ENCODE results near the gene HOXA11.

HOXA11 gene

DNA sequence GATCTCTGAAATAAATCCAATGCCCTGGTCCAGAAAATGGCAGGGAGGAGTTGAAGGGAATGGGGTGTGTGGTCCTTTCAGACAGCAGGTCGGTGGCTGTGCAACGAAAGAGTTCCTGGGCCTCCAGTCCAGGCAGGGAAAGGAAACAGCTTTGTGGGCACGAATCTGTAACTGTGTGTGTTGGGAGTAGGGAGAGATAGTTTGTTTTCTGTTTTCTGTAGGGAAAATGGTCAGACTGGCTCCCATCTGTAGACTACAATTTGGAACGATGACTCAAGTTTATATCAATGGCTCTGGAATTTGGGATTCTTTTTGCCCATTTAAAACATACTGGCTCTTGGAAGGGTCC lies 17.1 kb downstream of the HOXA11 start:
- DNase-seq, result no peak

DNA sequence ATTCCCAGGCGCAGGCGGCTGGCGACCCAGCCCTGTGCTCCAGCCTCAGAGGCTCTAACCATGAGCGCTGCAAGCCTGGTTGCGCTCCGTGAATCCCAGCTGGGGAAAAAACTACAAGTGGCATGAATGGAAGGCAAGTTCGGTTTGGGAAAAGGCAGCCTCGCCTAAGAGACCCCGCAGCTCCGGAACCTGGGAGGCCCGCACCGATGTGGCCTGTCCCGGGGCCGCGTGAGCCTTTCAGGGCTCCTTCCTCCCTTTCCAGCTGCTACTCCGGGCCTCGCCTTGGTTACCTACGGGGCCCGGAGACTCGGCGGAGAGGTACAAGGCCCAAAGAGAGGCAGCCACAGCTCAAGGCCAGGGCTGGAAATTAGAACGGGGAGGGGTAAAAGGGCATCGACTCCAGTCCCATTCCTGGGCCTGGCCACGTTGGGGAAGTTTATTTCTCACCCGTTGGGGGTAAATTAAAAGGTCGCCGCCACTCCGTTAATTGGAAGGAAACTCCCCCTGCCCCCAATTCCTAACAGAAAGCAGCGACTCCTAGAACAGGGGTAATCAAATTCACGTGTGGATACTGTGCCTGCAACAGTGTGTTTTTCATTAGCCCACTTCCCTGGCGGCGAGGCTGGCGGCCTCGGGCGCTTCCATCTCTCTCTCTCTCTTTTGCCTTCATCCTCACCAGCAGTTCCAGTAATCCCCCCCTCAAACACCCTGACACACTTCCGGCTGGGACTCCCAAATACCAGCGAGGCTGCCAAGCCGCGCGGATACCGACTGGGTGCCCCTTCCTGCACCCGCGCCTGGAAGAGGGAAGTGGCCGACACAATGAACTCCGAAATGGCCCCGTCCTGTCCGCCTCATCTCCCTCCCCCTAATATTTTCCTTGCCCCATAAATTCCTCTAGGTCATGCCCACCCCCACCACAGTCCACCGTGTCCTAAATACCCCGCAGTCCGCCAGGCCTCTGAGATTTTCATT lies 18.2 kb downstream of the HOXA11 start:
- DNase-seq, result no peak

- no peak for DNase-seq
These were observed 19.0 kb downstream of the HOXA11 start for GRCh38 chr7:27165996-27166530.

- no peak for DNase-seq
These were observed 19.7 kb downstream of the HOXA11 start, which contains the start of gene HOXA9 for GRCh38 chr7:27165089-27165995. TSS of gene HOXA9 (minus strand) at chr7:27165537. CDS start at chr7:27165457, 80 bp downstream.

DNA sequence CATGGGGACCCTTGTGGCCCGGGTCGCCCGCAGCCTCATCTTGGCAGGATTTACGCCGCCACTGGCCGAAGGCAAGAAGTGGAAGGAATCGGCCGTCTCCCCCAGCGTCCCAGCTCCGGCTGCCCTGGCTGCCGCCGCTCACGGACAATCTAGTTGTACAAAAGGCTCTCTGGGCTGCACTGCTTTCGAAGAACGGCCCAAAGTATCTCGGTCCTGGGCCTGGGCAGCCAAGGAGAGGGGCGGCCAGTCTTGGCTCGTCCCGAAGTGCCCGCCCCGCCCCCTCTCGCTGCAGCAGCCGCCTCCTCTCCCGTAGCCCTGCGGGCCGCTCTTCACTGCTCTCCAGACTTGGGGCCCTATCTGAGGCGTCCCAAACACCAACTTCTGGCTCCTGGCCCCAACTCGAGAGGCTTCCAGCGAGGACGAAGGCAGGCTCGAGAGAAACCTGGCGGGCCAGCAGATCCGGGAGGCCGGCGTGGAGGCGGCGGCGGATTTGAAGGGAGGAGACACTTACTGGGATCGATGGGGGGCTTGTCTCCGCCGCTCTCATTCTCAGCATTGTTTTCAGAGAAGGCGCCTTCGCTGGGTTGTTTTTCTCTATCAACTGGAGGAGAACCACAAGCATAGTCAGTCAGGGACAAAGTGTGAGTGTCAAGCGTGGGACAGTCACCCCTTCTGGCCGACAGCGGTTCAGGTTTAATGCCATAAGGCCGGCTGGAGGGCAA lies 20.5 kb downstream of the HOXA11 start:
- DNase-seq, result peak; percentile 48

DNA sequence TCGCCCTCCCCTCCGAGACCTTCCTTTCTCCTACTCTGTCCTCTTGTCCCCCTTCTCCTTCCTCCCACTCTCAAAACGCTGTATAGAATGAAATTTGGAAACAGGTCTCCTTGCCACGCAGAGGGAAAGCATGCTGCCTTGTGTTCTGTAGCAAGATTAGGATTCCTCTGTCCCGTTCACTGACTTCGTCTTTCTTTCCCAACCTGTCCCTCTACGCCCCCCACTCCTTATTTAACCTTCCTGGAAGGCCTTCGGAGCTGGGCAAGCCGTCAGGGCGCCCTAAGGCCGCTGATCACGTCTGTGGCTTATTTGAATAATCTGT lies 21.0 kb downstream of the HOXA11 start:
- no peak for DNase-seq

DNA sequence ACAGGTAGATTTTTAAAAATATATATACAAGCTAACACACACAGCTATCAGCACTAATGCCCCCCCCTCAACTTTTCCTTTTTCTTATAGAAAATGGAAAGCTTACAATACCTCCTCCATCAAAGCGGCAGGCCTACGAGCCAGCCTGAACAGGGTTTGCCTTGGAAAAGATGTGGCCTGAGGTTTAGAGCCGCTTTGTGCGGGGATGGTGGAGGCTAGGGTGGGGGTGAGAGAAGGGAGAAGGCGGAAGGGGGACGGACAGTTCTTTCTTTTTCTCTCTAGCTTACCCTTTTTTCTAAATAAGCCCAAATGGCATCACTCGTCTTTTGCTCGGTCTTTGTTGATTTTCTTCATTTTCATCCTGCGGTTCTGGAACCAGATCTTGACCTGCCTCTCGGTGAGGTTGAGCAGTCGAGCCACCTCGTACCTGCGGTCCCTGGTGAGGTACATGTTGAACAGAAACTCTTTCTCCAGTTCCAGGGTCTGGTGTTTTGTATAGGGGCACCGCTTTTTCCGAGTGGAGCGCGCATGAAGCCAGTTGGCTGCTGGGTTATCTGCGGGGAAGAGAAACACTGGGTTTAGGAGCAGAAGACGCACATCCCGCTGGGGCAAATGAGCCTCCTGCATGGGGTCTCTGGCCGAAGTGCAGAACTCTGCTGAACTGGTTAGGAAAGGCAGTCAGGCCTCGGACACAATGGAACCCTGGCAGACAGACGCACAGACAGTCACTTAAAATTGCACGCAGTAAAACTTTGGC lies 21.6 kb downstream of the HOXA11 start:
- no peak for DNase-seq

- DNase-seq, result no peak
These were observed 22.3 kb downstream of the HOXA11 start for GRCh38 chr7:27162561-27163287.

DNA sequence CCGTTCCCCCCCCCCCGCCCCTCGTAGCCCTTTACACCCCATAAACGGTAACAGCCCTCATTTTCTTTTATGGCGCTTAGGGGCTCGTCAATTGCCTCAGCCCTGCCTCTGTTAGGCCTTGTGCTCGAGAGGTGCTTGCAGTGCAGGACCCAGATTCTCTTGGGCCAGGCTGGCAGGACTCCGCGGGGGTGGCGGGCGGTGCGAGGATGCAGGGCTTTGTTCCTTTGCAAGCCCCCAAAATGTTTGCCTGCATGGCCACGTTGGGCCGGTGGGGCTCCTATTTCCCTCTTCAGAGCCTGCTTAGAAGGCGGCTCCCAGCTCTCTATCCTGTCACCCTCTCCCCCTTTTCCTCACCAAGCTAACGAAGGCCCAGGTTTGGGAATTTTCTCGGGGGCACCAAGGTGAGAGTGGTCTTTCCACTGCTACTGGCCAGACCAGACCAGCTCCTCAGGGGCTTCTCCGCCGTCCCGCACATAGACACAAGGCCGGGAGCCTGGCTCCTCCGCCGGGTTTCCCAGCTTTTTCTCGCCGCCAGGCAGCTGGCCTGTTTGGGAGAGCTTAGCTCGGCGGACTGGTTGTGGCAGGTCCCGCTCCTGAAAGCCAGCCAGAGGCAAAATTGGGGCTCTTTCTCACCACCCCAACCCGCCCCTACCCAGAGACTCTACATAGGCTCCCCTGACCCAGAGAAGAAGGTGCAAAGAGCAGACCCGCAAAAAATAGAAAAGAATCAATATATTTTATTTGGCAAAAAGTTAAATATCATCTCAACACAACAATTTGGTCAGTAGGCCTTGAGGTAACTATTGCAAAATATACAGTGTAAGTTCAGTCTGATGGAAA lies 23.1 kb downstream of the HOXA11 start:
- no peak for DNase-seq

GRCh38 chr7:27161214-27161720 lies 23.8 kb downstream of the HOXA11 start:
- no peak for DNase-seq

- peak; percentile 90 for DNase-seq
These were observed 24.4 kb downstream of the HOXA11 start for GRCh38 chr7:27160546-27161213.

- DNase-seq, result peak; percentile 58
These were observed 24.9 kb downstream of the HOXA11 start for GRCh38 chr7:27160145-27160545.

DNA sequence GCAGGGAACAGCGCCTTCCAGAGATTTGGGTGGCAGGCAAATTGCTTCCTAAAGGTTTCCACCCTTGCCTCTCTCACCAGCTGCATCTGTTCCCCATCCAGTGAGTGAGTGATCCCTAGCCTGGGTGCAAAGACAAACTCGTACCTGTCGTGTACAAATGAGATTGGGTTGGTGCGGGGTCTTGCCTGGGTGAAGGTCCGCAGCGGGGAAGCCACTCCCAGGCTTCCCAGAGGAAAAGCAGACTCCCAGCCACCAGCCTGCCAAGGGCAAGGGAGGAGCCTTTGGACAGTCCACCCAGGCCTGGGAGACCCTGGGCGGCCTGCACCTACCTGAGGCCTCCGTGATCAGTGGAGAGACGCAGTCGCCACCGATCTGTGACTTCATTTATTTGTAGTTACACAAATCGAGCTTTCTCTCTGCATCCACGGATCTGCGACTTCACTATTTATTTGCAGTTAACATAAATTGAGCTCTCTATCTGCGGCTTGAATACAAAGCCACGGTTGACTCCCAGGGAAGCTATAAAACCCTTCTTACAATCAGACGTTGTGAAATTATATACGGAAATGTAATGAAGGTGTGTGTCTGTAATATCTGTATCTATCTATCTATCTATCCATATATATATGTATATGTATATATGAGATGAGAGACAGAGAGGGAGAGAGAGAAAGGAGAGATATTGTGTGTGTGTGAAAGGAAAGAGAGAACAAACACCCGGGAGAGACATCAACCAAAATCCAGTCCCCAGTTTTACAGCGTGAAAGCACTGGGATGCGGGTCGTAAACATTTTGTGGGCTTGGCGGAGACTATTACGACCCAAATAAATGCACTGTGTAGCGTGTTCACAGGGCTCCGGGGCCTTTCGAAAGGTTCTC lies 25.5 kb downstream of the HOXA11 start:
- DNase-seq, result no peak

DNA sequence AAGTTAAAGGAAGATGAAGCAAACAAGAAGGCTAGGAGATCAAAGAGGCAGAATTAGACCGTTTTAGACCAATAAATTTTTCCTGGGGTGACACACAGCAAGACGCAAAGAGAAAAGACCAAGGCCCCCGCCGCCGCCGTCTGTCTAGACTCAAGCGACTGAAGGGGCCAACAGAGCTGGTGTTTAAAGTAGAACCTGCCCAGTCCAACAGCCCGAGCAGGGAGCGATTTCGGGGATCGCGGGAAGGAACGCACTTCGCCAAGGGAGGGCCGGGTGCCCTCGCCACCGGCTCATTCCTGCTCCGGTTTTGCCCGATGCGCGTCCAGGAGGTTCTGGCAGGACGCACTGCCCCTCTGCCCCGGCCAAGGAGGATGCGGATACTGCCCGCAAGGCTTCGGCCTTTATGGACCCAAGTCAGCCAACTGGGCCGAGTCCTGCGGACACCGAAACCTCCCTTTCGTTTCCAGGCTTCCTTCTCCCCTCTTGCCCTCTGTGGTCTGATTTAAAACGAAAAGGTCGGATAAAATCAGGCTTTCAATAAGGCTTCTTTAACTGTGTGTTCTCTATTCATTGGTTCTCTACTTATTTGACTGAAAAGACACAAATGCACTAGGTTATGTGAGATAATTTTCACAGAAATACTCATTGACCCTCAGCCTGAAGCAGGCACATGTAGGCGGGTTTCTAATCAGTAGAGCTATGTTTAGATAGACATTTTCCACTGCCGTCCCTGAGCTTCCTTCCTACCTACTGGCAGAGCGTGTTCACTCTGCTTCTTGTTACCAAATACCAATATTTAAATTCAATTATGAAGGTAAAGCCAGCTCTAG lies 26.4 kb downstream of the HOXA11 start:
- no peak for DNase-seq

DNA sequence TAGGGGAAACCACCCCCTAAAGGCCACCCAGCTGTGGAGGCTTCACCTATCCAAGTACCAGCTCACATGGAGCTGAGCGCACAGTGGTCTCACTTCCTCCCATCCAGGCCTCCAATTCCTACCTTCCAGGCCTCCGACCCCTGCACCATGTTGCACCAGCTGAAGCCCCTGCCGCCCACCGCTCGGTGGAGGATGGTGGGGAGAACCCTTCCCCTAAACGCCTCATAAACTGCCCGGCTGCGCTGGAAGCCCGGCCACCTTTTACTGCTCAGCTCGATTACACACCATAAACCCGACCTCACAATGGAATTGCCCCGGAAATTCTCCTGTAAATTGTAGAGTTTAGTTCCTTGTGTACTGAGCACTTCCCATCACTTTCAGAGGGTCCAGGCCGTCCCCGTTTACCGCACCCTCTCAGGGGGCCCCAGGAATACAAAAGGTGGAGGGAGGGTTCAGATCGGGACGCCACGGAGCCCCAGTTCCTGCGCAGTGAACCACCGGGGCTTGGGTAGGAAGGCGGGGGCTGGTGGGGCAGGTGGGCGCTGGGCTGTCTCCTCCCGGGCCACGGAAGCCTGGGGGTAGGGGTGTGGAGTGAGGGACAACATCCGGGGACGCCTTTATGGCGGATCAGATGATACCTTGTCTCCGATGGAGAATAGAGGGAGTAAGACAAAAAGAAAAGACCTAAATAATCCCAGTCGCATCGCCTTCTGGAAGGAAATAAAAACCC lies 27.2 kb downstream of the HOXA11 start:
- DNase-seq, result no peak

DNA sequence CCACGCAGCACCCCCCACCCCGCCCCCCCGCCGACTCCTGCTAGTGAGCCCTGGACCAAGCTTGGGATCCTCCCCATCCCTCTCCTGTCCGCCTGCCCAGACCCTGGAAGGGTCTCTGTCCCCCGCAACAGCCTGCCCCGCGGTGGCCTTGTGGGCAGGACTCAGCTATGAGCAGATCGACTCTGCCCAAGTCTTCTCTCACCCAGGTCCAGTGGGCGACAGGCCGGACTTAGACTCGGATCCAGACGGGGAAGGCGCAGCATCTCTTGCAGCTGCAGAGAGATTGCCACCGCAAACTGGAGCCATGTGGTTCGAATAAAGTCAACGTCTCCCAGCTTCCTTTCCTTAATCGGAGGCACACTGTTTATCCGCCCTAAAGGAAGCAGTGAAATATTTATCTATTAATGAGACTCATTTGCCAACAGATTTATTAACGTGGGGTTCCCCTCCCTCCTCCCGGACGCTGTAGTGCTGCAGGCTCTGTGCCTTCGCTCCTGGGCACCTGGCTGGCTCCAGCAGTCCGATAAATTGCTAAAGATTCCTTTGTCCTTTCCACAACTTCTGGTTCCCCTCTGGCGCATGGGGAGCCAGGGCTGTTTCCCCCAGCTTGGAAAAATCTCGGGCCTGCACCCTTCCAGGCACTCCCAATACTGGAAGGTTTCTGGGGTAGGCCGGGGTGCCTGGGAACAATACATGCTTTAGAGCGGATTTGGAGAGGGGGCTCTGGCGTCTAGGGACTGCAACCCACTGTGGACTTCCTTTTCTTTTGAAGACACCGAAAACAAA lies 27.9 kb downstream of the HOXA11 start:
- no peak for DNase-seq
